ENCODE results near the gene LEFTY2.

DNA sequence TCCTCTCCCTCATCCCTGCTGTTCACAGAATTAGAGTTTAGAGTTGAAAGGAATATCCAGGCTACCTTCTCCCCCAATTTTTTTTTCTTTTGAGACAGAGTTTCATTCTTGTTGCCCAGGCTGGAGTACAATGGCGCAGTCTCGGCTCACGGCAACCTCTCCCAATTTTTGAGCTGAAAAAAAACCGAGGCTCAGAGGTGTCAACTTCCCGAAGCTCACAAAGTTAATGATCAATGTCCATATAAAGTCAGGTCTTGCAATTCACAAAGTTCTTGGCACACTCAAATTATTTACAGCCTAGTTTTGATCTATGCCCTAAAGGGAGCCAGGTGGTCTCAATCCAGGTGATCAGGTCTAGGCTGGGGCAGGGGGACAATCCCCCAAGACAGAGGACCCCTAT lies 51.3 kb downstream of the LEFTY2 start:
- no peak for TF ChIP-seq POLR2AphosphoS5 (IDR thresholded peaks at IDR 0.05; ENCODE audit: insufficient read depth, low read depth, low read length)
- TF ChIP-seq, protein P1, sequence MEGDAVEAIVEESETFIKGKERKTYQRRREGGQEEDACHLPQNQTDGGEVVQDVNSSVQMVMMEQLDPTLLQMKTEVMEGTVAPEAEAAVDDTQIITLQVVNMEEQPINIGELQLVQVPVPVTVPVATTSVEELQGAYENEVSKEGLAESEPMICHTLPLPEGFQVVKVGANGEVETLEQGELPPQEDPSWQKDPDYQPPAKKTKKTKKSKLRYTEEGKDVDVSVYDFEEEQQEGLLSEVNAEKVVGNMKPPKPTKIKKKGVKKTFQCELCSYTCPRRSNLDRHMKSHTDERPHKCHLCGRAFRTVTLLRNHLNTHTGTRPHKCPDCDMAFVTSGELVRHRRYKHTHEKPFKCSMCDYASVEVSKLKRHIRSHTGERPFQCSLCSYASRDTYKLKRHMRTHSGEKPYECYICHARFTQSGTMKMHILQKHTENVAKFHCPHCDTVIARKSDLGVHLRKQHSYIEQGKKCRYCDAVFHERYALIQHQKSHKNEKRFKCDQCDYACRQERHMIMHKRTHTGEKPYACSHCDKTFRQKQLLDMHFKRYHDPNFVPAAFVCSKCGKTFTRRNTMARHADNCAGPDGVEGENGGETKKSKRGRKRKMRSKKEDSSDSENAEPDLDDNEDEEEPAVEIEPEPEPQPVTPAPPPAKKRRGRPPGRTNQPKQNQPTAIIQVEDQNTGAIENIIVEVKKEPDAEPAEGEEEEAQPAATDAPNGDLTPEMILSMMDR (IDR thresholded peaks at IDR 0.05; ENCODE audit: extremely low read depth in 1 of 2, insufficient read depth in 1 of 2, low read depth in 1 of 2, low read length in 2 of 2), result no peak
- TF ChIP-seq POLR2A (IDR thresholded peaks at IDR 0.05; ENCODE audit: low read depth, low read length), result no peak
- no peak for TF ChIP-seq EZH2 (IDR thresholded peaks at IDR 0.05; ENCODE audit: borderline replicate concordance, low read depth, low read length, severe bottlenecking)
